Activated naive CD4-positive, alpha-beta T cell treated with anti-CD3 and anti-CD28 coated beads, Interleukin-2, amount 50 U/mL, for 72 hours (primary cell): ENCODE results near the gene TP53RK. TPM values are rescaled to one million over a fixed set of nuclear protein-coding genes. Genes with fewer than 3 reads are reported as not detected.

Experiments used
- ATAC-seq, 2 donors: fragments of 150-1000 bp; cut with Tn5 transposase; 2 replicates each; pipeline ENCODE4 v1.10.0; 2021; ENCODE audit warnings: mild to moderate bottlenecking in 2 of 2, moderate library complexity in 2 of 2
- DNase-seq, 2 donors: peaks; one replicate each; pipeline ENCODE4 v3.0.0; 2021 to 2022; ENCODE audit warnings: low spot score in 2 of 2
- H3K27ac Mint-ChIP-seq, 2 donors: one replicate each; pipeline ENCODE4 v1.8.0; 2022; ENCODE audit warnings: mild to moderate bottlenecking in 2 of 2, mixed read lengths in 2 of 2
- H3K36me3 Mint-ChIP-seq, 2 donors: one replicate each; pipeline ENCODE4 v1.8.0; 2022; ENCODE audit warnings: mixed read lengths in 2 of 2
- H3K9me3 Mint-ChIP-seq, 2 donors: one replicate each; pipeline ENCODE4 v1.8.0; 2022; ENCODE audit warnings: mixed read lengths in 2 of 2
- total RNA-seq, 2 donors: library from RNA; stranded (reverse); gene quantifications; one replicate each; pipeline ENCODE4 v1.2.3, GENCODE V29; 2022

The TP53RK gene
- total RNA-seq, 2 donors from 2014 or later, result 7.1 to 10.7 TPM

- no peak for ATAC-seq
- DNase-seq, result no peak
- Mint-ChIP-seq H3K9me3 (peaks cover 4 to 8% of the 10 kb centered on the region in 2 donors), H3K27ac (no peak overlapping the region), H3K36me3 (peaks cover 0 to 21% of the 10 kb centered on the region in 2 donors)
These were observed 32.1 kb downstream of the TP53RK start for GRCh38 chr20:46657137-46657536.

- H3K36me3 Mint-ChIP-seq, result peaks cover 6 to 9% of the 10 kb centered on the region in 2 donors
- DNase-seq, result no peak
- H3K9me3 Mint-ChIP-seq, result no peaks in the 10 kb centered on the region
These were observed 36.5 kb downstream of the TP53RK start for GRCh38 chr20:46652699-46653098.

GRCh38 chr20:46651091-46651962 lies 37.9 kb downstream of the TP53RK start, which contains the start of gene SLC13A3:
Gene SLC13A3, minus strand, starts transcription at chr20:46651459. Its CDS starts 38 bp downstream, at chr20:46651421.
- DNase-seq (no peak), ATAC-seq (no peak)
- Mint-ChIP-seq H3K36me3 (peaks cover 6 to 9% of the 10 kb centered on the region in 2 donors), H3K27ac (no peak within 1 kb of the TSS), H3K9me3 (no peaks in the 10 kb centered on the region)

More at GRCh38 chr20:46652699-46653098, 36.5 kb downstream of the TP53RK start:
- no peak overlapping the region for H3K27ac Mint-ChIP-seq
- ATAC-seq, result no peak

- H3K27ac Mint-ChIP-seq, result no peak overlapping the region
- H3K9me3 Mint-ChIP-seq, result no peaks in the 10 kb centered on the region
- ATAC-seq (no peak), DNase-seq (no peak)
- peaks cover 6 to 9% of the 10 kb centered on the region in 2 donors for H3K36me3 Mint-ChIP-seq
These were observed 38.6 kb downstream of the TP53RK start for GRCh38 chr20:46650575-46651090.

GRCh38 chr20:46649965-46650542 lies 39.2 kb downstream of the TP53RK start:
- DNase-seq (no peak), ATAC-seq (no peak)
- no peak overlapping the region for H3K27ac Mint-ChIP-seq
- H3K9me3 Mint-ChIP-seq, result no peaks in the 10 kb centered on the region
- peaks cover 6 to 9% of the 10 kb centered on the region in 2 donors for H3K36me3 Mint-ChIP-seq

GRCh38 chr20:46649650-46649949 lies 39.6 kb downstream of the TP53RK start:
- Mint-ChIP-seq H3K9me3 (no peaks in the 10 kb centered on the region), H3K27ac (no peak overlapping the region), H3K36me3 (peaks cover 6 to 9% of the 10 kb centered on the region in 2 donors)
- DNase-seq (no peak), ATAC-seq (no peak)

GRCh38 chr20:46648903-46649649 lies 40.2 kb downstream of the TP53RK start:
- ATAC-seq, result no peak

GRCh38 chr20:46647469-46647868 lies 41.8 kb downstream of the TP53RK start:
- no peaks in the 10 kb centered on the region for H3K9me3 Mint-ChIP-seq
- DNase-seq, result no peak

More at GRCh38 chr20:46648903-46649649, 40.2 kb downstream of the TP53RK start:
- no peak overlapping the region for H3K27ac Mint-ChIP-seq
- no peaks in the 10 kb centered on the region for H3K9me3 Mint-ChIP-seq
- peaks cover 6 to 9% of the 10 kb centered on the region in 2 donors for H3K36me3 Mint-ChIP-seq
- DNase-seq, result no peak

GRCh38 chr20:46646659-46647380 lies 42.4 kb downstream of the TP53RK start:
- Mint-ChIP-seq H3K36me3 (peaks cover 0 to 6% of the 10 kb centered on the region in 2 donors), H3K9me3 (no peaks in the 10 kb centered on the region), H3K27ac (no peak overlapping the region)
- no peak for DNase-seq
- ATAC-seq, result no peak

More at GRCh38 chr20:46647469-46647868, 41.8 kb downstream of the TP53RK start:
- no peak for ATAC-seq
- Mint-ChIP-seq H3K36me3 (peaks cover 0 to 6% of the 10 kb centered on the region in 2 donors), H3K27ac (no peak overlapping the region)

- DNase-seq (no peak), ATAC-seq (no peak)
- no peak overlapping the region for H3K27ac Mint-ChIP-seq
- no peaks in the 10 kb centered on the region for H3K9me3 Mint-ChIP-seq
- H3K36me3 Mint-ChIP-seq, result peaks cover 0 to 6% of the 10 kb centered on the region in 2 donors
These were observed 43.1 kb downstream of the TP53RK start for GRCh38 chr20:46646122-46646521.

- Mint-ChIP-seq H3K9me3 (no peaks in the 10 kb centered on the region), H3K36me3 (no peaks in the 10 kb centered on the region), H3K27ac (no peak overlapping the region)
- ATAC-seq (no peak), DNase-seq (no peak)
These were observed 44.5 kb downstream of the TP53RK start for GRCh38 chr20:46644733-46645132.

- Mint-ChIP-seq H3K27ac (no peak overlapping the region), H3K36me3 (no peaks in the 10 kb centered on the region), H3K9me3 (no peaks in the 10 kb centered on the region)
- ATAC-seq (no peak), DNase-seq (no peak)
These were observed 45.1 kb downstream of the TP53RK start for GRCh38 chr20:46644160-46644559.

- DNase-seq (no peak), ATAC-seq (no peak)
- Mint-ChIP-seq H3K27ac (no peak overlapping the region), H3K9me3 (no peaks in the 10 kb centered on the region), H3K36me3 (no peaks in the 10 kb centered on the region)
These were observed 46.3 kb downstream of the TP53RK start for GRCh38 chr20:46642969-46643343.

- ATAC-seq (no peak), DNase-seq (no peak)
- H3K36me3 Mint-ChIP-seq, result no peaks in the 10 kb centered on the region
- peak overlapping the region in 1 of 2 donors; percentile 52 for H3K27ac Mint-ChIP-seq
- H3K9me3 Mint-ChIP-seq, result no peaks in the 10 kb centered on the region
These were observed 46.8 kb downstream of the TP53RK start for GRCh38 chr20:46642265-46642968.

- DNase-seq, result no peak
- Mint-ChIP-seq H3K27ac (no peak overlapping the region), H3K36me3 (no peaks in the 10 kb centered on the region), H3K9me3 (no peaks in the 10 kb centered on the region)
- ATAC-seq, result no peak
These were observed 47.8 kb downstream of the TP53RK start for GRCh38 chr20:46641424-46641823.
